GM10266 (cell line): ENCODE measurements around the gene ELAPOR1.
A peak's percentile ranks its signal among the peaks of the same experiment; 100 is the strongest.

Experiments
- DNase-seq: peaks from one replicate; pipeline ENCODE4 v3.0.0; 2012; ENCODE audit errors: extremely low spot score
- TF ChIP-seq, protein P1 (sequence below): IDR thresholded peaks from 2 replicates; pipeline ENCODE4 v1.5.1; 2012; ENCODE audit warnings: mild to moderate bottlenecking, low read depth; ENCODE audit not compliant: control insufficient read depth, insufficient read depth; ENCODE audit errors: missing control alignments

The ELAPOR1 gene

DNA sequence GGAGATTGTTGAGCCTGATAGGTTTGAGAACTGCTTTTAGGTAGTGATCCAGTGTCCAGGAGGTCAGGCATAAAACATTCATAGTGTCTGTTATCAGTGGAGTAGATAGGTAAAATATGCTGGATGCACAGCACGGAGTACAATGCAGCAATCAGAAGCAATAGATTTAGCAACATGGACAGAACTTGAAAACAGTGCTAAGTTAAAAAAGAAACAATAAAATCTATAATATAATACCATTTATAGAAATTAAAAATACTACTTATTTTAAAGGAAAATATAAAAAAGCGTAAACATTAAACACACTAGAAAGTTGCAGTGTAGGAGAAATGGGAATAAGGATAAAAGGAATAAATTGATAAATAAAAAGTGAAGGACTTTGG, 34.7 kb upstream of the ELAPOR1 start:
- TF ChIP-seq, protein P1, sequence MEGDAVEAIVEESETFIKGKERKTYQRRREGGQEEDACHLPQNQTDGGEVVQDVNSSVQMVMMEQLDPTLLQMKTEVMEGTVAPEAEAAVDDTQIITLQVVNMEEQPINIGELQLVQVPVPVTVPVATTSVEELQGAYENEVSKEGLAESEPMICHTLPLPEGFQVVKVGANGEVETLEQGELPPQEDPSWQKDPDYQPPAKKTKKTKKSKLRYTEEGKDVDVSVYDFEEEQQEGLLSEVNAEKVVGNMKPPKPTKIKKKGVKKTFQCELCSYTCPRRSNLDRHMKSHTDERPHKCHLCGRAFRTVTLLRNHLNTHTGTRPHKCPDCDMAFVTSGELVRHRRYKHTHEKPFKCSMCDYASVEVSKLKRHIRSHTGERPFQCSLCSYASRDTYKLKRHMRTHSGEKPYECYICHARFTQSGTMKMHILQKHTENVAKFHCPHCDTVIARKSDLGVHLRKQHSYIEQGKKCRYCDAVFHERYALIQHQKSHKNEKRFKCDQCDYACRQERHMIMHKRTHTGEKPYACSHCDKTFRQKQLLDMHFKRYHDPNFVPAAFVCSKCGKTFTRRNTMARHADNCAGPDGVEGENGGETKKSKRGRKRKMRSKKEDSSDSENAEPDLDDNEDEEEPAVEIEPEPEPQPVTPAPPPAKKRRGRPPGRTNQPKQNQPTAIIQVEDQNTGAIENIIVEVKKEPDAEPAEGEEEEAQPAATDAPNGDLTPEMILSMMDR = no peak

DNA sequence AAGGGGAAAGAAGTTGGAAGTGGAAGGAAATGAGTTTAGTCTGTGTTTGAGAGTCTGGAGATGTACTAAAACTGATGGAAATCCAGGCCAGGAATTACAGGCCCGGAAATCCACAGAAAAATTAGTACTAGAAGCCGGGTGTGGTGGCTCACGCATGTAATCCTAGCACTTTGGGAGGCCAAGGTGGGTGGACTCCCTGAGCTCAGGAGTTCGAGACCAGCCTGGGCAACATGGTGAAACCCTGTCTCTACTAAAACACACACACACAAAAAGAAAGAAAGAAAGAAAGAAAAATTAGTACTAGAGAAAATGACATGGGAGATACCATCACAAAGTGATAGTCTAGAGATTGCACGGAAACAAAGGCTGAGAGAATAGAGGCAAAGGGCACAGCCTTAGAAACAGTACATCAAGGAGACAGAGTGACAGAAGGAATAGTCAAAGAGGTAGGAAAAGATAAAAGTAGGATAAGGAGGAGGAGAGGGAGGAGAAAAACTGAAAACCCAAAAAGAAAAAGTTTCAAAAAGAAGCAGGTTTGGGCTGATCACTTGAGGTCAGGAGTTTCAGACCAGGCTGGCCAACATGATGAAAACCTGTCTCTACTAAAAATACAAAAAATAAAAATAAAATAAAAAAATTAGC, 33.4 kb upstream of the ELAPOR1 start:
- TF ChIP-seq, protein P1 = no peak
- no peak for DNase-seq

More for the DNA sequence above, 34.7 kb upstream of the ELAPOR1 start:
- no peak for DNase-seq

DNA sequence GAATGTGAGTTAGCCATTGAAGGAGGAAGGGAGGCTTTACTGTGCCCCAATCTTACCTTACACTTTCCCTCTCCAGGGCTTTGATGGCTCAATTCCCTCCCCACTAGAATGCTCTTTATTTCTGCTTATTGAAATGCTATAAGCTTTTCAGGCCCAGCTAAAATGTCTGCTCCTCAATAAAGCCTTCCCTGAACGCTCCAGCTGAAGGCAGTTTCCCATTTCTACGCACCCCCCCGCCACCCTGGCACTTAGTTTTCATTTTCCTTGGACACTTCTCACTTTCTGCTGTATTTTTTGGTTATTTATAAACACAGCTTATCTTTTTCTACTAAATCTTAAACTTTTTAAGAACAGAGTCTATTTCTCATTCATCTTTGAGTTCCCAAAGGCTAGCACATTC, 30.4 kb upstream of the ELAPOR1 start:
- no peak for DNase-seq
- TF ChIP-seq, protein P1 = no peak

DNA sequence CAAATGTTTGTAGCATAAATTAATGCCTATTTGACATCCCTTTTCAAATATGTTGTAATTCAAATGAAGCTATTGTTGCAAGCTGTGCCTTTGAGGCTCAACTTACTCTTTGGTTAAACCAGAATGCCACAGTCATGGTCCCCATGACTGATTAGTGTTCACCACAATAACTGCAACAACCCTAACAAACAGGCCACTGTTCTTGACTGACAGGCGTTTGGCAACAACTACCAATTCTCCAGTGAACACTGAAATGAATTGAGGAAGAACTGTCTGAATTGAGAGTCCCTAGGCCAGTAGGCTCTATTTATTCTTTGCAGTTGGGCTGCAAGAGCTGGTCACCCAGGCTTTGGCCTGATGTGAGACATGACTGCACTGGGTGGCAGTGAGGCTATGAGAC, 30.0 kb upstream of the ELAPOR1 start:
- no peak for DNase-seq
- TF ChIP-seq, protein P1 = no peak

DNA sequence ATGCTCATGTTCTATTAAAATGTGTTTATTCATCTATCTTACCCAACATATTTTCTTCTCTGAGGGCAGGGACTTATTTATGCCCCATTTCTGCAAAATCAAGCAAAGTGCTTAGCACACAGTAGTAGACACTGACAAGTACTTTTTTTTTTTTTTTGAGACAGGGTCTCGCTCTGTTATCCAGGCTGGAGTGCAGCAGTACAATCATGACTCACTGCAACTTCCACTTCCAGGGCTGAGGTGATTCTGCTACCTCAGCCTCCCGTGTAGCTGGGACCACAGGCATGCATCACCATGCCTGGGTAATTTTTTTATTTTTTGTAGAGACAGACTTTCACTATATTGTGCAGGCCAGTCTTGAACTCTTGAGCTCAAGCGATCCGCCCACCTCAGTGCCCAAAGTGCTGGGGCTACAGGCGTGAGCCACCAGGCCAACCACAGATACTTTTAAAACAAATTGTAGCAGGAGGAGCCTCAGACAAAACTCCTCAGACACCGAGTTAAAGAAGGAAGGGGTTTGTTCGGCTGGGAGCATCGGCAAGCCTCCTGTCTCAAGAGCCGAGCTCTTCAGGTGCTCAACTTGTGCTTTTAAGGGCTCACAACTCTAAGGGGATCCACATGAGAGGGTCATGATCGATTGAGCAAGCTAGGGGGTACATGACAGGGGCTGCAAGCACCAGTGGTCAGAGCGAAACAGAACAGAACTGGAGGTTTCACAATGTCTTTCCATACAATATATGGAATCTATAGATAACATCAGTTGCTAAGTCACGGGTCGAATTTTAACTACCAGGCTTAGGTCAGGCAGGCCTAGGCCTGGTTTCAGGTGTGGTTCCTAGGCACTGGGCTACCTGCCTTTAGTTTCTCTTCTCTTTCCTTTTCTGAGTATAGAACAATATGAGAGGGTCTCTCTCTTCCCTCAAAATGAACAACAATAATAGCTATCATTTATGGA, 29.1 kb upstream of the ELAPOR1 start:
- TF ChIP-seq, protein P1 = no peak
- DNase-seq = no peak

DNA sequence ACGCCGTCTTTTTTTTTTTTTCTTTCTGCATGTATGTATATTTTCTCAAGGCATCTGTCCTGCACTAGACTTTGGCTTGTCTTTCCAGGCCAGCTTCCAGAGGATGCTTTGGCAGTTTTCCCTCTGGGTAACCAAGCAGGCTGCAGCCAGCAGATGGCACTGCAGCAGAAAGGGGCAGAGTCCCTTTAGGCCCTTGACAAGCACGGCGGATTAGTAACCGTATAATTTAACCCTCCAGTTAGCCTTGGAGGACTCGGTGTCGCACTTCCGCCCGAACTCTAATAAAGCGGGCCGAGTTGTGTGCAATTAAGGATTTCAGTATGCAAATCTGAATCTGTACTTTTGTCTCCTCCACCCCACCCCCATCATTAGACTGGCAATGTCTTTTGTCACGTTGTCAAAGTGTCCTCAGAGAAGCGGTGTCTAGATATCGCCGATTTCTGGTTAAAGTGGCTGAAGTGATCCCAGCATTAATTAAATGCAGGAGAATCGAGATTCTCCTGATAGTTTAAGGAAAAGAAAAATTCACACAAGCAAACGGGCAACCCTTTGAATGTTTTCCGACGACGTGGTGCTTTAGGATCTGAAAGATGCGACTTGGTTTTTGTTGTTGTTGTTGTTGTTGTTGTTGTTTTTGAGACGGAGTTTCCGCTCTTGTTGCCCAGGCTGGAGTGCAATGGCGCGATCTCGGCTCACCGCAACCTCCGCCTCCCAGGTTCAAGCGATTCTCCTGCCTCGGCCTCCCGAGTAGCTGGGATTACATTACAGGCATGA, 24.5 kb upstream of the ELAPOR1 start:
- DNase-seq = no peak
- TF ChIP-seq, protein P1 = peak; percentile 63
